ENCODE results near the gene FNDC1. TPM values are rescaled to one million over a fixed set of nuclear protein-coding genes. Genes with fewer than 3 reads are reported as not detected.

The FNDC1 gene
- total and polyA plus RNA-seq, 2 of the 13 experiments (the other 11 are each of a cell fraction or from before 2014, with no cell fraction given): not detected

GRCh38 chr6:159232751-159233150, 63.6 kb downstream of the FNDC1 start:
- H3K79me2 ChIP-seq (ENCODE audit: insufficient read depth, low read length): no peaks in the 10 kb centered on the region
- WGBS (ENCODE audit: low lambda C conversion rate): 47% methylated on average over 22 of the region's 23 CpGs
- H3K4me1 ChIP-seq (ENCODE audit: insufficient read depth, low read length): no peaks in the 10 kb centered on the region
- no TSS peak for BruUV-seq (replicated peaks)
- ChIA-PET CTCF (ENCODE audit: low intra/inter-chr PET ratio, low total read pairs) (no interaction called here), POLR2A (no interaction called here)
- no peak for FAIRE-seq
- H2AFZ ChIP-seq (ENCODE audit: low read length): no peak overlapping the region
- no peak overlapping the region for H3K27ac ChIP-seq (ENCODE audit: extremely low read length, insufficient read depth, low read length)
- no peaks in the 10 kb centered on the region for H3K36me3 ChIP-seq (replicated peaks in 1 of 2; ENCODE audit: control insufficient read depth in 1 of 2, insufficient read depth in 2 of 2, low read length in 2 of 2)
- no peak overlapping the region for H3K9ac ChIP-seq (ENCODE audit: insufficient read depth, low read depth, low read length)
- H3K4me2 ChIP-seq (ENCODE audit: low read depth, low read length): no peak overlapping the region
- intact Hi-C loops (cut with micrococcal nuclease; ENCODE audit: unreplicated experiment) (no loop called here), in situ Hi-C loops (cut with HindIII; ENCODE audit: extremely low pct_ligation_motif_present, low pct_unique_long_range_greater_than_20kb) (no loop called here)
- peaks cover 4 to 43% of the 10 kb centered on the region in 2 experiments; a peak in 3 of 5 replicates for H3K27me3 ChIP-seq (ENCODE audit: control insufficient read depth in 1 of 2, insufficient read depth in 2 of 2, low read length in 2 of 2)
- no peak; the same call in 2 of the 3 replicates for ATAC-seq
- no peak for DNase-seq (ENCODE audit: low spot score)
- no peaks in the 10 kb centered on the region for H3K9me3 ChIP-seq (ENCODE audit: low read length)
- H4K20me1 ChIP-seq (ENCODE audit: insufficient read depth, low read length): no peaks in the 10 kb centered on the region
- no peak overlapping the region for H3K4me3 ChIP-seq (replicated peaks in 1 of 3; ENCODE audit: insufficient read depth in 1 of 3, low read depth in 2 of 3, low read length in 3 of 3)
- TF ChIP-seq THAP8 (CRISPR knock-in tag; IDR thresholded peaks at IDR 0.05; ENCODE audit: borderline replicate concordance) (no peak), CREM (IDR thresholded peaks at IDR 0.05) (no peak), CREM (CRISPR knock-in tag; IDR thresholded peaks at IDR 0.05) (no peak), ETV6 (CRISPR knock-in tag; conservative IDR thresholded peaks at IDR 0.05) (no peak), ZBTB1 (CRISPR knock-in tag; IDR thresholded peaks at IDR 0.05; ENCODE audit: borderline replicate concordance) (no peak), MEIS1 (CRISPR knock-in tag; IDR thresholded peaks at IDR 0.05; ENCODE audit: borderline replicate concordance) (no peak), BORCS8-MEF2B (CRISPR knock-in tag; IDR thresholded peaks at IDR 0.05) (no peak), ZNF598 (CRISPR knock-in tag; IDR thresholded peaks at IDR 0.05; ENCODE audit: borderline replicate concordance) (no peak), IKZF5 (CRISPR knock-in tag; IDR thresholded peaks at IDR 0.05) (no peak), PAF1 (CRISPR knock-in tag; IDR thresholded peaks at IDR 0.05) (no peak), MAFG (CRISPR knock-in tag; IDR thresholded peaks at IDR 0.05) (no peak), TEAD2 (CRISPR knock-in tag; IDR thresholded peaks at IDR 0.05) (no peak), ADNP (CRISPR knock-in tag; IDR thresholded peaks at IDR 0.05) (no peak), ZNF709 (CRISPR knock-in tag; IDR thresholded peaks at IDR 0.05) (no peak), AHR (CRISPR knock-in tag; IDR thresholded peaks at IDR 0.05) (no peak), TMF1 (CRISPR knock-in tag; IDR thresholded peaks at IDR 0.05; ENCODE audit: low read depth) (no peak), TOE1 (CRISPR knock-in tag; IDR thresholded peaks at IDR 0.05) (no peak), RFX1 (IDR thresholded peaks at IDR 0.05) (no peak)
- TF ChIP-seq, protein P1, sequence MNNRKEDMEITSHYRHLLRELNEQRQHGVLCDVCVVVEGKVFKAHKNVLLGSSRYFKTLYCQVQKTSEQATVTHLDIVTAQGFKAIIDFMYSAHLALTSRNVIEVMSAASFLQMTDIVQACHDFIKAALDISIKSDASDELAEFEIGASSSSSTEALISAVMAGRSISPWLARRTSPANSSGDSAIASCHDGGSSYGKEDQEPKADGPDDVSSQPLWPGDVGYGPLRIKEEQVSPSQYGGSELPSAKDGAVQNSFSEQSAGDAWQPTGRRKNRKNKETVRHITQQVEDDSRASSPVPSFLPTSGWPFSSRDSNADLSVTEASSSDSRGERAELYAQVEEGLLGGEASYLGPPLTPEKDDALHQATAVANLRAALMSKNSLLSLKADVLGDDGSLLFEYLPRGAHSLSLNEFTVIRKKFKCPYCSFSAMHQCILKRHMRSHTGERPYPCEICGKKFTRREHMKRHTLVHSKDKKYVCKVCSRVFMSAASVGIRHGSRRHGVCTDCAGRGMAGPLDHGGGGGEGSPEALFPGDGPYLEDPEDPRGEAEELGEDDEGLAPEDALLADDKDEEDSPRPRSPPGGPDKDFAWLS (CRISPR knock-in tag; IDR thresholded peaks at IDR 0.05; ENCODE audit: borderline replicate concordance): no peak
- TF ChIP-seq, protein P2, sequence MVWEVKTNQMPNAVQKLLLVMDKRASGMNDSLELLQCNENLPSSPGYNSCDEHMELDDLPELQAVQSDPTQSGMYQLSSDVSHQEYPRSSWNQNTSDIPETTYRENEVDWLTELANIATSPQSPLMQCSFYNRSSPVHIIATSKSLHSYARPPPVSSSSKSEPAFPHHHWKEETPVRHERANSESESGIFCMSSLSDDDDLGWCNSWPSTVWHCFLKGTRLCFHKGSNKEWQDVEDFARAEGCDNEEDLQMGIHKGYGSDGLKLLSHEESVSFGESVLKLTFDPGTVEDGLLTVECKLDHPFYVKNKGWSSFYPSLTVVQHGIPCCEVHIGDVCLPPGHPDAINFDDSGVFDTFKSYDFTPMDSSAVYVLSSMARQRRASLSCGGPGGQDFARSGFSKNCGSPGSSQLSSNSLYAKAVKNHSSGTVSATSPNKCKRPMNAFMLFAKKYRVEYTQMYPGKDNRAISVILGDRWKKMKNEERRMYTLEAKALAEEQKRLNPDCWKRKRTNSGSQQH (CRISPR knock-in tag; IDR thresholded peaks at IDR 0.05; ENCODE audit: low read depth): no peak
